Prostate gland (tissue), 2 donors: ENCODE results near the gene MYZAP. TPM values are rescaled to one million over a fixed set of nuclear protein-coding genes. Genes with fewer than 3 reads are reported as not detected.

Source experiments
- DNase-seq: peaks from one replicate; pipeline ENCODE4 v3.0.0-alpha.2; 2019; ENCODE audit warnings: low spot score
- H3K27ac ChIP-seq, 2 donors: fragments of 200-600 bp; sonication (generic); 2 replicates each; pipeline ENCODE4 v1.5.1; 2017 to 2019
- H3K27me3 ChIP-seq: fragments of 200-600 bp; sonication (generic); replicated peaks from 2 replicates; pipeline ENCODE4 v1.5.1; 2019; ENCODE audit not compliant: insufficient read depth
- H3K36me3 ChIP-seq, 2 donors: fragments of 200-600 bp; sonication (generic); 1 replicate in 1 of 2; 2 replicates in 1 of 2; pipeline versions ENCODE4 v1.5.1 to v1.8.1; 2017 to 2019
- H3K4me1 ChIP-seq: fragments of 200-600 bp; sonication (generic); replicated peaks from 2 replicates; pipeline ENCODE4 v1.5.1; 2019
- H3K4me3 ChIP-seq, 2 donors: fragments of 200-600 bp; sonication (generic); 2 replicates each; pipeline ENCODE4 v1.5.1; 2017 to 2019
- H3K9me3 ChIP-seq: fragments of 200-600 bp; sonication (generic); 2 replicates; pipeline ENCODE4 v1.5.1; 2017
- POLR2A ChIP-seq: fragments of 450-650 bp; IDR thresholded peaks from one replicate; pipeline ENCODE4 v1.6.1; 2016; ENCODE audit warnings: antibody characterized with exemption, mild to moderate bottlenecking
- POLR2AphosphoS5 ChIP-seq: sonication (generic); formaldehyde crosslinking; IDR thresholded peaks from one replicate; pipeline ENCODE4 v1.6.1; 2017; ENCODE audit warnings: antibody characterized with exemption
- WGBS: methylation state at CpG from one replicate; pipeline ENCODE4 v1.1.5; 2018; 5-methylcytosine and 5-hydroxymethylcytosine counted together
- intact Hi-C: fragments of 100-400 bp; cut with DNase I; formaldehyde crosslinking; loops from one replicate; pipeline ENCODE4 v1.14.2; 2022
- total RNA-seq, 2 donors: library from RNA; depleted of rRNA; stranded (reverse); fragments of >200 nt; gene quantifications; one replicate each; pipeline ENCODE4 v1.1.0, GENCODE V29; 2016
- TF ChIP-seq, protein P1 (sequence below), 4 experiments: fragments of 200-600 bp in 2 of 4; fragments of 450-650 bp in 2 of 4; sonication (generic) in 2 of 4; IDR thresholded peaks; 1 replicate in 3 of 4; 2 replicates in 1 of 4; pipeline ENCODE4 v1.5.1; 2016 to 2019; ENCODE audit warnings: antibody characterized with exemption in 4 of 4, mild to moderate bottlenecking in 2 of 4, moderate library complexity in 2 of 4

MYZAP gene
- total RNA-seq, 2 donors from 2014 or later = 14.9 to 25.1 TPM

DNA sequence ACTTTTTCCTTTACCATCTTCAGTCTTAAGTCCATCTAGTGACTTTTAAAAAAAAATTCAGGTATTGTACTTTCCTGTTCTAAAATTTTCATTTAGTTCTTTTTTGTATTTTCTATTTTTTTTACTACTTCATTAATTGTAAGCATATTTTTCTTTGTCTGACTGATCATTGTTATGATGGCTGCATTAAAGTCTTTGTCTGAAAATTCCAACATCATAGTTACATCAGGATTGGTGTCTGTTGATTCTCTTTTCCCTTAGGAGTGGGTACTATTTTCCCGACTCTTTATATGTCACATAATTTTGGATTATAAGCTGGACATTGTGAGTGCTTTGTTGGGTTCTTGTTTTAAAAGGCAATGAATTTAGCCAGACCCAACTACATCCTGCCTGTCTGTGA lies 79.9 kb downstream of the MYZAP start:
- H3K27me3 ChIP-seq = no peaks in the 10 kb centered on the region
- intact Hi-C loops = no loop called here
- 0% methylated on average over 1 of the region's 1 CpG for WGBS
- no peak overlapping the region for H3K27ac ChIP-seq
- TF ChIP-seq, protein P1, sequence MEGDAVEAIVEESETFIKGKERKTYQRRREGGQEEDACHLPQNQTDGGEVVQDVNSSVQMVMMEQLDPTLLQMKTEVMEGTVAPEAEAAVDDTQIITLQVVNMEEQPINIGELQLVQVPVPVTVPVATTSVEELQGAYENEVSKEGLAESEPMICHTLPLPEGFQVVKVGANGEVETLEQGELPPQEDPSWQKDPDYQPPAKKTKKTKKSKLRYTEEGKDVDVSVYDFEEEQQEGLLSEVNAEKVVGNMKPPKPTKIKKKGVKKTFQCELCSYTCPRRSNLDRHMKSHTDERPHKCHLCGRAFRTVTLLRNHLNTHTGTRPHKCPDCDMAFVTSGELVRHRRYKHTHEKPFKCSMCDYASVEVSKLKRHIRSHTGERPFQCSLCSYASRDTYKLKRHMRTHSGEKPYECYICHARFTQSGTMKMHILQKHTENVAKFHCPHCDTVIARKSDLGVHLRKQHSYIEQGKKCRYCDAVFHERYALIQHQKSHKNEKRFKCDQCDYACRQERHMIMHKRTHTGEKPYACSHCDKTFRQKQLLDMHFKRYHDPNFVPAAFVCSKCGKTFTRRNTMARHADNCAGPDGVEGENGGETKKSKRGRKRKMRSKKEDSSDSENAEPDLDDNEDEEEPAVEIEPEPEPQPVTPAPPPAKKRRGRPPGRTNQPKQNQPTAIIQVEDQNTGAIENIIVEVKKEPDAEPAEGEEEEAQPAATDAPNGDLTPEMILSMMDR (IDR thresholded peaks at IDR 0.05) = no peak
- TF ChIP-seq POLR2AphosphoS5 (no peak), POLR2A (no peak)
- peaks cover 12% of the 10 kb centered on the region for H3K4me1 ChIP-seq
- no peaks in the 10 kb centered on the region for H3K36me3 ChIP-seq
- no peak overlapping the region for H3K4me3 ChIP-seq
- no peak for DNase-seq
- no peaks in the 10 kb centered on the region for H3K9me3 ChIP-seq

DNA sequence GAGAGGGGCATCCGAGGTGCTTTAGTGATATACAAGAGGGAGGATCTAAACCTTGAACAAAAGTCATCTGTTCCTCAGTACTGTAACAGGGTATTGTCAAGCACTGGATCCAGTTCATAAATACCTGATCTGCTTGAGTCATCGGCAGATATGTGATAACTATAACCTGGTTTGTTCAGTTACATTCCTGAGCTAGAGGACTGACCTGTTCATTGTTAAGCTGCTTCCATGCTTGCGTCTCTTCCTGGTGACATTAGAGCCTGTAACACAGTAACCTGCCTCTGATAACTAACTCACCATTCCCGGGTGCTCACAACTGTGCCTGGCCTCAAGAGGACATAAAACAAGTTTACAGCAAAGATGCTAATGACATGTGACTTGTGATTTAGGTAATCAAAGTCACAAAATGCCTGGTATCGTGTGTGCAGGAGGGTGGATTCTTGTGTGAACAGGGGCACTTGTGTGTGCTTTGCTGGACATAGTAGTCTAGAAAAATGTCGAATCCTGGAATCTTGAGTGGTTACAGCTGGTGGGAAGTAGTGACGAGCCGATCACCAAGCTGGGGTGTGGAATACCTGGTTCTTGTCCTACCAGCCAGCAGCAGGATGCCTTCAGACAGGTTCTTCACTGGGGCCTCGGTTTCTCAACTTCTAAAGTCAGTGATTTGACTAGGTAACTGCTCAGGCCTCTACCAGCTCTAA lies 83.9 kb downstream of the MYZAP start:
- Histone ChIP-seq H3K36me3 (no peaks in the 10 kb centered on the region), H3K27ac (no peak overlapping the region), H3K9me3 (no peaks in the 10 kb centered on the region), H3K4me1 (peaks cover 12% of the 10 kb centered on the region), H3K27me3 (no peaks in the 10 kb centered on the region), H3K4me3 (no peak overlapping the region)
- 64% methylated on average over 9 of the region's 9 CpGs for WGBS
- DNase-seq = no peak
- TF ChIP-seq POLR2AphosphoS5 = peak; percentile 20
- TF ChIP-seq POLR2A = no peak
- intact Hi-C loops = no loop called here

DNA sequence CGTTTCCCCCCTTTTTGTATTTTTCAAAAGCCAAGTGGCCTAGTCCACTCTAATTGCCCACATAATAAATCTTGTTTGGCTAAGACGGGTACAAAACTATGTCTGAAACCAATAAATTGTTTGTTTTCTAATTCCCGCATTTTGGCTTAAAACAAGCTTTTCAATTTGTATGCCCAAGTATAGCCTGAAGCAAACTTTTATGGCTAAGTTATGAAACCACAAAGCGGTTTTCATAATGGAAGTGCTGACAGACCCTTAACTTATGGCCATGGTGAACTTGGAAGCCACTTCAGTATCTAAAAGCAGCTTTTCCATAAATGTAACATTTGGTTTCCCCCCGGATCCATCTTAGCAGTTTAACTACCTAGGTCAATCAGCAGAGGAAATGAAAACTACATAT lies 84.9 kb downstream of the MYZAP start:
- 80% methylated on average over 5 of the region's 5 CpGs for WGBS
- Histone ChIP-seq H3K36me3 (no peaks in the 10 kb centered on the region), H3K27ac (no peak overlapping the region), H3K9me3 (no peaks in the 10 kb centered on the region), H3K4me1 (peaks cover 12% of the 10 kb centered on the region), H3K4me3 (no peak overlapping the region), H3K27me3 (no peaks in the 10 kb centered on the region)
- intact Hi-C loops = no loop called here
- TF ChIP-seq, protein P1 (IDR thresholded peaks at IDR 0.05) = no peak
- TF ChIP-seq POLR2A (no peak), POLR2AphosphoS5 (no peak)
- DNase-seq = no peak

DNA sequence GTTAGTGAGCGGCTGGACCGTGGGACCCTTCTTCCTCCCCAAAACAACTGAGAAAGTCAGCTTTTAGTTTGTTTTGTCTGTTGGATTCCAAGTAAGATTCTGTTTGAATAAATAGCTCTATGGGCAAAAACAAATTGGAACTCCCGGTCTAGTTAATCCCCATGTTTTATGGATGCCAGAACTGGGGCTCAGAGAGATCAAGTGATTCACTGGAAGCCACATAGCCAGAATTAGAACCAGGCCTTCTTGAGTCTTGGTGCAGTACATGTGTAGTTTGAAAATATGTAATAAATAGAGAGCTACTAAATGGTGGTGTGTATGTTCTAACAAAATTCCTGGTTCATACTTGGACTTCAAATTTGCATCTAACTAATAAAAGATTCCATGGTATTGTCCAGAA lies 85.5 kb downstream of the MYZAP start:
- 86% methylated on average over 3 of the region's 3 CpGs for WGBS
- Histone ChIP-seq H3K4me1 (peaks cover 12% of the 10 kb centered on the region), H3K9me3 (no peaks in the 10 kb centered on the region), H3K27me3 (no peaks in the 10 kb centered on the region), H3K4me3 (no peak overlapping the region), H3K36me3 (no peaks in the 10 kb centered on the region), H3K27ac (no peak overlapping the region)
- intact Hi-C loops = no loop called here
- no peak for TF ChIP-seq POLR2AphosphoS5
- TF ChIP-seq, protein P1 (IDR thresholded peaks at IDR 0.05) = no peak
- no peak for TF ChIP-seq POLR2A
- no peak for DNase-seq

DNA sequence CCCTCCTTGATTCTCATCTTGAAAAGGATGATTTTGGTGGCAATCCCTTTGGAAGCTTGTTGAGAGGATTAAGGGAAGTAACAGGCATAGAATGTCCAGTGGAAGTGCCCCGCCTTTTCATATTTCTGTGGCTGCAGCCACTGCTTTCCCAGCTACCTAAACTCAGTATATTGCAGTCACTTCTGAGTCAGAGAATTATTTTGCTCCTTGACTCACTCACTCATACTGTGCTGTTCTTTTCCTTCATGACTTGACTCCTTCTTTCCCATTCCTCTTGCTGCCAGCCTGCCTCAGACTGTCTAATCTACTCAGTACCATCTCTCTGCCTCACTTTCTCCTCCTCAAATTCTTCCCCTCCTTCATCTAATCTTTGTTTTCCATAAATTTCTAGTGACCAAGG lies 88.3 kb downstream of the MYZAP start:
- H3K9me3 ChIP-seq = no peaks in the 10 kb centered on the region
- DNase-seq = no peak
- TF ChIP-seq POLR2AphosphoS5 (no peak), POLR2A (no peak)
- TF ChIP-seq, protein P1 (IDR thresholded peaks at IDR 0.05) = no peak
- no peaks in the 10 kb centered on the region for H3K36me3 ChIP-seq
- peaks cover 9% of the 10 kb centered on the region for H3K4me1 ChIP-seq
- intact Hi-C loops = no loop called here
- no peaks in the 10 kb centered on the region for H3K27me3 ChIP-seq
- H3K4me3 ChIP-seq = no peak overlapping the region
- no peak overlapping the region for H3K27ac ChIP-seq
- WGBS = 100% methylated on average over 1 of the region's 1 CpG
